NB4 (cell line): ENCODE measurements around the gene TCEAL4.

ENCODE experiments used
- CTCF ChIP-seq: IDR thresholded peaks from one replicate; pipeline ENCODE4 v1.5.1; 2012; ENCODE audit warnings: low read depth, low read length
- POLR2A ChIP-seq: IDR thresholded peaks from 2 replicates; pipeline ENCODE4 v1.6.1; 2011; ENCODE audit warnings: mild to moderate bottlenecking; ENCODE audit not compliant: insufficient read length; ENCODE audit errors: extremely low read depth

GRCh38 chrX:103536071-103536470 lies 49.2 kb upstream of the TCEAL4 start:
- TF ChIP-seq POLR2A (no peak), CTCF (no peak)
